ENCODE data around the gene PLXNA2.

Gene PLXNA2

DNA sequence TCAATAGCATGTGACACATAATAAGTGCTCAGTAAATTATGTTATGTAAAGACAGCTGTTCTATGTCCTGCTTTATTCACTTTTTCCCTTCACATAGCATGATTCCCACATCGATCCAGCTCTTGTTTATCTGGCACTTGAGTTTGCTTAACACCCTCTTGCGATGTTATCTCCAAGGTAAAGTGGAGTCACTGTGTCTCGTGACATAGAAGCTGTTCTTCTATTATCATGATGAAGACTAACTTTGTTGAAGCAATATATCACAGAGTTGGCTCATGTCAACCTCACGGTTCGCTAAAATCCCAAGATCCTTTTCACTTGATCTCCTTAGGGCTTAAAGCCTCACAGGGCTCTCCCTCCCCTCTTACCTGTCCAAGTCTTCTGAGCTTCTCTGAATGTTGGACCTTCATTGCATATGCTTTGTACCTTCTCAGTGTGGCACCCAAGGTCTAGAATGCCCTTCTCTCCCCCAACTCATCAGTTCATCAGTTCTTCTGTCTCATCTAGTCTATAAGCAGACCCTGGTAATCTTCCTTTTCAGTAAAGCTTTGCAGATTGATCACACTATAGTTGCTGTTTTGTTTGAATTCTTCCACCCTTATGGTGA is 38.0 kb downstream of the PLXNA2 start:
- DNase-seq (ENCODE audit: extremely low read depth in 1 of 2, low read depth in 1 of 2), result no peak

- no peak for DNase-seq (ENCODE audit: extremely low read depth in 1 of 2, low read depth in 1 of 2)
Observed at GRCh38 chr1:208205216-208206013, 38.8 kb downstream of the PLXNA2 start.

GRCh38 chr1:208204779-208205178 is 39.4 kb downstream of the PLXNA2 start:
- DNase-seq (ENCODE audit: extremely low read depth in 1 of 2, low read depth in 1 of 2), result no peak

DNA sequence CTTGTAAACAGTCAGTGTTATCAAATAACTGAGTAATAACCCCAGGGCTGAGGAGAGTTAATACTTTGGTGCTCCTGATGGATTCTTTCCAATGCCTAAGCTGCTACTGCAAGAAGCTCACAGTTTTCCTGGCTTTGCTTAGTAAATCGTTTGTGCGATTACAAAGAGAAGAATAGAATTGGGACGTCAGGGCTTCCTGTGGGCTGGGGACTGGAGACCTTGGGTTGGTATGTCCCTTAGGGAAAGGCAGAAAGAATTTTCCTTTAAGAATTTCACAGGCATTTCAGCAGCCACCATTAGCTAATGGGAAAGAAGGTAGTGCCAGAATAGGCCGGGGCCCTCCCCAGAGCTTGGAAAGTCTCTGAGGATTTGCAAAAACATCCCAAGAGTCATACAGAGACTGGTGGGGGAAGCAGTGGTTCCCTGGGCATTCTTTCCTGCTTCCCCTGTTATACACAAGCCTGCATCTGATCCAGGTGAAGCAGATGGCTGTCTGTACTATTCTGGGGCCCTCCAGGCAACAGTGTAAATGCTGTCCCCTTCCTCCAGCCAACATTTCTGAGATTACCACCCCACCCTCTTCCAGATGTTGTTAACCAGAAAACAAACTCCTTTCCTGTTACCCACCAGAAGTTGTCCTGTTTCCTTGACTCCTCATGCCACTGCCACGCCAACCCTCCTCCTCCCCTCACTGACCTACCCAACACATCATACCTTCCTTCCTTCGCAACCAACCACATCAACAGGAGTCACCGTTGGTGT is 40.2 kb downstream of the PLXNA2 start:
- no peak for DNase-seq (ENCODE audit: extremely low read depth in 1 of 2, low read depth in 1 of 2)

GRCh38 chr1:208203127-208203847 is 40.9 kb downstream of the PLXNA2 start:
- no peak for DNase-seq (ENCODE audit: extremely low read depth in 1 of 2, low read depth in 1 of 2)

- no peak for DNase-seq (ENCODE audit: extremely low read depth in 1 of 2, low read depth in 1 of 2)
Observed at GRCh38 chr1:208202333-208202995, 41.7 kb downstream of the PLXNA2 start.

- no peak for DNase-seq (ENCODE audit: extremely low read depth in 1 of 2, low read depth in 1 of 2)
Observed at GRCh38 chr1:208201229-208201628, 43.0 kb downstream of the PLXNA2 start.

- no peak for DNase-seq (ENCODE audit: extremely low read depth in 1 of 2, low read depth in 1 of 2)
Observed at GRCh38 chr1:208200116-208200515, 44.1 kb downstream of the PLXNA2 start.

GRCh38 chr1:208198236-208198635 is 45.9 kb downstream of the PLXNA2 start:
- DNase-seq (ENCODE audit: extremely low read depth in 1 of 2, low read depth in 1 of 2), result no peak

DNA sequence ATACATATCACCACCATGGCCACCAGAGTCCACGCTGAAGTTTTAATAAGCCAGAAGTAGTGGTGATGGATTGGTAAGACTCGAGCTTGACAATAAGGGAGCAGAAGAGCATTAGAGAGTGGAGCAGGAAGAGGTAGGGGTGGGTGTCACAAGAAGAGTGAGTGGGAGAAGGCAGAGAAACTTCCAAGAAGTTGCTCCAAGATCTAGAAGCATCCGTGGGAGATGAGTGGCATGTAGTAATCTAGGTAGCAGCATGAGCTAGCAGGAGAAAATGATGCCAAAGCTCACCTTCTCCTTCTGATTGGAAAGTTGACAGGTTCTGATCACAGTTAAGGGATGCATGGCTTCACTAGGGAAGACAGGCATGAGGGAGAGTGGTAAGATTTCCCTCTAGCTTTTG is 49.2 kb downstream of the PLXNA2 start:
- DNase-seq (ENCODE audit: extremely low read depth in 1 of 2, low read depth in 1 of 2), result no peak

- DNase-seq (ENCODE audit: extremely low read depth in 1 of 2, low read depth in 1 of 2), result no peak
Observed at GRCh38 chr1:208192995-208193394, 51.2 kb downstream of the PLXNA2 start.

DNA sequence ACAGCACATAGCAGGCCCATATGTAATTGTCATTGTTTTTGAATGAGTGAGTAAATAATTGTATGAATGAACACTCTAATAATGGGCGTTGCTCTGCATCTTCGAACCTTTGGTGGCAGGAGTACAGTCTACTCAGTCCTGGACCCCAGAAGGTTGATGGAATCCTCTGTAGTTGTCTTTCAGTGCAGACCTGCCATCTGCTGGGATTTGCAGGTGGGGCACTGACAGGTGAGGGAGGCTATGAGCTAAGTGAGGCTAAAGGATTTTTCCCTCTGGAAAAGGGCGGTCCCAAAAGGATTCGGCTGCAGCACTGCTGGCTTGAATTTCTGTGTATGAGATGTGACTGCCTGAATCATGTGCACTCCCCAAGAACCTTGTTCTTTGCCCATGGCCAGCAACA is 53.4 kb downstream of the PLXNA2 start:
- DNase-seq (ENCODE audit: extremely low read depth in 1 of 2, low read depth in 1 of 2), result no peak

DNA sequence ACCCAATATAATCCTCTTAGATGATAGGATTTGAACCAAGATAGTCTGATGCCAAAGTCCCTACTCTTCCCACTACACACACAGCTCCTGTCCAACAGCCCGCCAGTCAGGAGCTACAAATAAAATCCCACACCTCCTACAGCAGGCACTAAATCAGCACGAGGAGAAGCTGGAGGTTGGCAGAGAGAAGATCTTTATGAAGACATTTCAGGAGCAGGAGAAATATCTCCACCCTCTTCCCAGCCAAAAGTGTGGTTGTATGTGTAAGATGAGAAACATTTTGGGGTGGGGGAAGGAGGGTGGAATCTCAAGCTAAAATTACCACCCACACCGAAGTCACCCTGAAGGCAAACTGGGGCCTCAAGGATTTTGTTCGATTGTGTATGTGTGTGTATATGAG is 54.5 kb downstream of the PLXNA2 start:
- DNase-seq (ENCODE audit: extremely low read depth in 1 of 2, low read depth in 1 of 2), result no peak

GRCh38 chr1:208189183-208189582 is 55.0 kb downstream of the PLXNA2 start:
- no peak for DNase-seq (ENCODE audit: extremely low read depth in 1 of 2, low read depth in 1 of 2)

- no peak for DNase-seq (ENCODE audit: extremely low read depth in 1 of 2, low read depth in 1 of 2)
Observed at GRCh38 chr1:208188607-208189006, 55.6 kb downstream of the PLXNA2 start.

- DNase-seq (ENCODE audit: extremely low read depth in 1 of 2, low read depth in 1 of 2), result no peak
Observed at GRCh38 chr1:208187499-208188041, 56.6 kb downstream of the PLXNA2 start.

- DNase-seq (ENCODE audit: extremely low read depth in 1 of 2, low read depth in 1 of 2), result no peak
Observed at GRCh38 chr1:208185801-208186231, 58.4 kb downstream of the PLXNA2 start.

DNA sequence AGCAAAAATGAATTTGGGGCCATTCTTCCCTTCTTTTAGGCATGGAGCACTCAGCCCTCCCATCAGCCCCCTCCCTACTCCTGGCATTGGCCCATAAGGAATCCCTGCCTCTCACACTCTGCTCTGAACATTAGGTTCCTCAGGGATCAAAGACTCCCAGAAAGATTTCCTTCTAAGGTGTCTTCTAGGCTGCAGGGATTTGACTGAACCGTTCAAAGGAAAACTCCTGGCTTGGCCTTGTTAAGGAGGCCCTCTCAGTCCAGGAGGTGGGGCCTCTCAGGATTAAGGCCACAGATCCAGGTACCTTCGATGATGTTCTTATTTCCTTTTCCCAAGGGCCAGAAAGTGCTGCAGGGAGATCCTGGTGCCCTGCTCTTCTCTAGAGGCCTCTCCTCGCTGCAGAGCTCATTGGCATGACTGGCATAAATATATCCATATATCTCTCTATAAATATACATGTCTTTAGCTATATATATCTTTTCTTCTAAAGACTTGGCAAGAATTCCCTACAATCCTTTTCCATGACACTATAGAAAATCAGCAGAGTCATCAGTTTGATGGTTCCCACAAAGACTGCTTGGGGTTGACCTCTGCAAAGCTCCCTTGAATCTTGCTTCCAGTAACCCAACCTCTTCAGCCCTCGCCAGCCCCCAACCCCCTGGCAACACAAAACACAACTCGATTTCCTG is 59.1 kb downstream of the PLXNA2 start:
- no peak for DNase-seq (ENCODE audit: extremely low read depth in 1 of 2, low read depth in 1 of 2)

DNA sequence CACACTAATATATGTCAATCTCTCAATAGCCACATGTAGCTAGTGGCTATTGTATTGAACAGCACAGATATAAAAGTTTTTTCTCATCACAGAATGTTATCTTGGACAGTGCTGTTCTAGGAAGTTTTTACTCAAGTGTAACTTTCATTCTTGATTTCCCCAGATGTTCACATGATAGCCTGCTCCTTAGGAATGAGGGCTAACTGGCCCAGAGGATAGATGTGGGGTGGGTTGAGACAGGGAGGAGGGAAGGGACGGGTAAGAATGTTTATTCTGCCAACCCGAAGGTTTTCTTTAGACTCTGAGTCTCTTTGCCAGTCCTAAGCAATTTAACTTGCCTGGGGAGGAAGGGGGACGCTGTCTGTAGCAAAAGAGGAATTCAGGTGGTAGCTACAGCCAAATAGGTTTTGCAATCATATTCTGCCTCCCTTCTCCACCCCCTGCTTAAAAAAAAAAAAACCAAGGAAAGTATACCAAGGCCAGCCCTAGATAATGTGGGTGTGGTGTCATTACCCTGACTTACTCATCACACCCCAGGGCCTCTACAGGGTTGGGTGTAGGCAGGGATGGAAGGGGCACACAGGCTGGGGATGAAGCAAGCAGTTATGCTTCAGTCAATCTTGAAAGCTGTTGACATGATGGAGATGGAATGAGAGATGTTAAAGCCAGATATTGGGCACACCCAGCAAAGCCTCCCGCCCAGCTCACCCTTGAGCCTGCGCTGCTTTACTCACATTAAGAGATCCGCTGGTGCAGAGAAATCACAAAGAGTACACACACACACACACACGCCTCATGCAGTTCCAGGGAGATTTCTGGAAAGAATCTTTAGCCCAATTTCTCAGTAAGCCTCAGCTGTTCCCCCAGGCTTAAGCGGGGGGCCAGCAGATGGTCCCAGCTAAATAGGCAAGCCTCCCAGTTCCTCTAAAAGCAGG is 59.9 kb downstream of the PLXNA2 start:
- no peak for DNase-seq (ENCODE audit: extremely low read depth in 1 of 2, low read depth in 1 of 2)
